K562 (cell line): ENCODE data around the gene BRME1. TPM values are rescaled to one million over a fixed set of nuclear protein-coding genes. Genes with fewer than 3 reads are reported as not detected.

ENCODE experiments used
- BRD9 ChIP-seq: fragments of 450-650 bp; IDR thresholded peaks from 2 replicates; pipeline ENCODE4 v1.6.1; 2018; ENCODE audit warnings: low read depth; ENCODE audit not compliant: partially characterized antibody
- ETS2 ChIP-seq: IDR thresholded peaks from 2 replicates; pipeline ENCODE4 v1.6.1; 2016; ENCODE audit warnings: borderline replicate concordance, missing genetic modification characterization, mild to moderate bottlenecking, moderate library complexity, missing compliant biosample characterization; ENCODE audit not compliant: poor library complexity, severe bottlenecking
- GTF2A2 ChIP-seq: IDR thresholded peaks from 2 replicates; pipeline ENCODE4 v1.6.1; 2016; ENCODE audit warnings: mild to moderate bottlenecking, missing genetic modification characterization, missing compliant biosample characterization
- HDAC1 ChIP-seq, 2 experiments: fragments of 450-650 bp; IDR thresholded peaks; 2 replicates each; pipeline ENCODE4 v1.6.1; 2016 to 2017; ENCODE audit warnings: inconsistent platforms in 1 of 2, mild to moderate bottlenecking in 1 of 2, moderate library complexity in 1 of 2
- HNRNPL ChIP-seq: fragments of 200-400 bp; formaldehyde crosslinking; IDR thresholded peaks from 2 replicates; pipeline ENCODE4 v1.6.1; 2017; ENCODE audit warnings: low read depth, mild to moderate bottlenecking, low read length
- NFIX ChIP-seq: fragments of 250-450 bp; sonication (Bioruptor Pico); IDR thresholded peaks from 2 replicates; pipeline ENCODE4 v1.4.0; 2020; ENCODE audit warnings: low read depth, mild to moderate bottlenecking, moderate library complexity
- NR2C2 ChIP-seq, 2 experiments: fragments of 200-800 bp in 1 of 2; sonication (Bioruptor generic) in 1 of 2; sonication (generic) in 1 of 2; formaldehyde crosslinking in 1 of 2; IDR thresholded peaks; 2 replicates each; pipeline versions ENCODE4 v1.6.1 to v1.8.0; 2016 to 2022; ENCODE audit warnings: mild to moderate bottlenecking in 1 of 2, missing compliant biosample characterization in 1 of 2, missing genetic modification characterization in 1 of 2, missing genetic modification reagents in 1 of 2
- PHTF2 ChIP-seq: fragments of 250-450 bp; sonication (Bioruptor Pico); IDR thresholded peaks from 2 replicates; pipeline ENCODE4 v1.5.0; 2021; ENCODE audit warnings: mild to moderate bottlenecking
- POLR2AphosphoS5 ChIP-seq: IDR thresholded peaks from 2 replicates; pipeline ENCODE4 v1.6.1; 2011; ENCODE audit warnings: mild to moderate bottlenecking, low read depth, low read length, moderate library complexity; ENCODE audit not compliant: control insufficient read depth, insufficient read depth
- POLR3G ChIP-seq: IDR thresholded peaks from 2 replicates; pipeline ENCODE4 v1.6.1; 2011; ENCODE audit not compliant: insufficient read length, insufficient replicate concordance; ENCODE audit errors: extremely low read depth
- PTTG1 ChIP-seq: fragments of 450-650 bp; IDR thresholded peaks from 2 replicates; pipeline ENCODE4 v1.6.1; 2016; ENCODE audit warnings: low read depth, mild to moderate bottlenecking, missing genetic modification characterization, missing compliant biosample characterization
- ZNF174 ChIP-seq: fragments of 250-450 bp; sonication (Bioruptor Pico); IDR thresholded peaks from 2 replicates; pipeline ENCODE4 v1.4.0; 2020; ENCODE audit warnings: mild to moderate bottlenecking
- polyA plus RNA-seq, 8 experiments: library from polyadenylated mRNA; depleted of rRNA in 4 of 8; stranded (reverse) in 5 of 8; unstranded in 3 of 8; fragments of >200 nt; fragmentation: Nextera tagmentation in 2 of 8; fragmentation: Illumina TruSeq in 1 of 8; extraction: Ambion mirVana in 2 of 8; extraction: Trizol in 1 of 8; gene quantifications; 2 replicates each; pipeline versions ENCODE4 v1.2.1 to v1.2.3, GENCODE V29; 2011 to 2014; ENCODE audit warnings: inconsistent platforms in 1 of 8, missing spikeins in 1 of 8
- total RNA-seq, 7 experiments: library from RNA; depleted of rRNA in 6 of 7; stranded (reverse); fragments of >200 nt in 6 of 7; fragmentation: Illumina TruSeq in 2 of 7; extraction: Trizol in 2 of 7; gene quantifications; 2 replicates each; pipeline versions ENCODE4 v1.2.1 to v1.2.3, GENCODE V29; 2011 to 2021; ENCODE audit warnings: low replicate concordance in 1 of 7
- TF ChIP-seq, protein P1 (sequence below): fragments of 250-450 bp; sonication (Bioruptor Pico); IDR thresholded peaks from 2 replicates; pipeline ENCODE4 v1.4.0; 2020; ENCODE audit warnings: mild to moderate bottlenecking, moderate library complexity, borderline replicate concordance
- TF ChIP-seq, protein P2 (sequence below): fragments of 450-650 bp; IDR thresholded peaks from 2 replicates; pipeline ENCODE4 v1.6.1; 2017; ENCODE audit warnings: antibody characterized with exemption, mild to moderate bottlenecking
- TF ChIP-seq, protein P3 (sequence below): sonication (generic); formaldehyde crosslinking; IDR thresholded peaks from 2 replicates; pipeline ENCODE4 v1.8.1; 2023; ENCODE audit warnings: mild to moderate bottlenecking, missing genetic modification reagents

Gene BRME1
- total and polyA plus RNA-seq, 9 of the 15 experiments (the other 6 are each of a cell fraction or from before 2014, with no cell fraction given) = 0.75 to 6.1 (median 3.6) TPM

- TF ChIP-seq NFIX (CRISPR knock-in tag) = no peak
- no peak for TF ChIP-seq NR2C2 (CRISPR knock-in tag; IDR thresholded peaks at IDR 0.05)
- peak; percentile 96 for TF ChIP-seq NR2C2 (tag; IDR thresholded peaks at IDR 0.05)
- no peak for TF ChIP-seq ETS2 (tag)
- TF ChIP-seq, protein P1, sequence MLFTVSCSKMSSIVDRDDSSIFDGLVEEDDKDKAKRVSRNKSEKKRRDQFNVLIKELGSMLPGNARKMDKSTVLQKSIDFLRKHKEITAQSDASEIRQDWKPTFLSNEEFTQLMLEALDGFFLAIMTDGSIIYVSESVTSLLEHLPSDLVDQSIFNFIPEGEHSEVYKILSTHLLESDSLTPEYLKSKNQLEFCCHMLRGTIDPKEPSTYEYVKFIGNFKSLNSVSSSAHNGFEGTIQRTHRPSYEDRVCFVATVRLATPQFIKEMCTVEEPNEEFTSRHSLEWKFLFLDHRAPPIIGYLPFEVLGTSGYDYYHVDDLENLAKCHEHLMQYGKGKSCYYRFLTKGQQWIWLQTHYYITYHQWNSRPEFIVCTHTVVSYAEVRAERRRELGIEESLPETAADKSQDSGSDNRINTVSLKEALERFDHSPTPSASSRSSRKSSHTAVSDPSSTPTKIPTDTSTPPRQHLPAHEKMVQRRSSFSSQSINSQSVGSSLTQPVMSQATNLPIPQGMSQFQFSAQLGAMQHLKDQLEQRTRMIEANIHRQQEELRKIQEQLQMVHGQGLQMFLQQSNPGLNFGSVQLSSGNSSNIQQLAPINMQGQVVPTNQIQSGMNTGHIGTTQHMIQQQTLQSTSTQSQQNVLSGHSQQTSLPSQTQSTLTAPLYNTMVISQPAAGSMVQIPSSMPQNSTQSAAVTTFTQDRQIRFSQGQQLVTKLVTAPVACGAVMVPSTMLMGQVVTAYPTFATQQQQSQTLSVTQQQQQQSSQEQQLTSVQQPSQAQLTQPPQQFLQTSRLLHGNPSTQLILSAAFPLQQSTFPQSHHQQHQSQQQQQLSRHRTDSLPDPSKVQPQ (CRISPR knock-in tag) = no peak
- no peak for TF ChIP-seq BRD9
- TF ChIP-seq, protein P2, sequence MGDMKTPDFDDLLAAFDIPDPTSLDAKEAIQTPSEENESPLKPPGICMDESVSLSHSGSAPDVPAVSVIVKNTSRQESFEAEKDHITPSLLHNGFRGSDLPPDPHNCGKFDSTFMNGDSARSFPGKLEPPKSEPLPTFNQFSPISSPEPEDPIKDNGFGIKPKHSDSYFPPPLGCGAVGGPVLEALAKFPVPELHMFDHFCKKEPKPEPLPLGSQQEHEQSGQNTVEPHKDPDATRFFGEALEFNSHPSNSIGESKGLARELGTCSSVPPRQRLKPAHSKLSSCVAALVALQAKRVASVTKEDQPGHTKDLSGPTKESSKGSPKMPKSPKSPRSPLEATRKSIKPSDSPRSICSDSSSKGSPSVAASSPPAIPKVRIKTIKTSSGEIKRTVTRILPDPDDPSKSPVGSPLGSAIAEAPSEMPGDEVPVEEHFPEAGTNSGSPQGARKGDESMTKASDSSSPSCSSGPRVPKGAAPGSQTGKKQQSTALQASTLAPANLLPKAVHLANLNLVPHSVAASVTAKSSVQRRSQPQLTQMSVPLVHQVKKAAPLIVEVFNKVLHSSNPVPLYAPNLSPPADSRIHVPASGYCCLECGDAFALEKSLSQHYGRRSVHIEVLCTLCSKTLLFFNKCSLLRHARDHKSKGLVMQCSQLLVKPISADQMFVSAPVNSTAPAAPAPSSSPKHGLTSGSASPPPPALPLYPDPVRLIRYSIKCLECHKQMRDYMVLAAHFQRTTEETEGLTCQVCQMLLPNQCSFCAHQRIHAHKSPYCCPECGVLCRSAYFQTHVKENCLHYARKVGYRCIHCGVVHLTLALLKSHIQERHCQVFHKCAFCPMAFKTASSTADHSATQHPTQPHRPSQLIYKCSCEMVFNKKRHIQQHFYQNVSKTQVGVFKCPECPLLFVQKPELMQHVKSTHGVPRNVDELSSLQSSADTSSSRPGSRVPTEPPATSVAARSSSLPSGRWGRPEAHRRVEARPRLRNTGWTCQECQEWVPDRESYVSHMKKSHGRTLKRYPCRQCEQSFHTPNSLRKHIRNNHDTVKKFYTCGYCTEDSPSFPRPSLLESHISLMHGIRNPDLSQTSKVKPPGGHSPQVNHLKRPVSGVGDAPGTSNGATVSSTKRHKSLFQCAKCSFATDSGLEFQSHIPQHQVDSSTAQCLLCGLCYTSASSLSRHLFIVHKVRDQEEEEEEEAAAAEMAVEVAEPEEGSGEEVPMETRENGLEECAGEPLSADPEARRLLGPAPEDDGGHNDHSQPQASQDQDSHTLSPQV = no peak
- TF ChIP-seq POLR3G = no peak
- TF ChIP-seq, protein P3, sequence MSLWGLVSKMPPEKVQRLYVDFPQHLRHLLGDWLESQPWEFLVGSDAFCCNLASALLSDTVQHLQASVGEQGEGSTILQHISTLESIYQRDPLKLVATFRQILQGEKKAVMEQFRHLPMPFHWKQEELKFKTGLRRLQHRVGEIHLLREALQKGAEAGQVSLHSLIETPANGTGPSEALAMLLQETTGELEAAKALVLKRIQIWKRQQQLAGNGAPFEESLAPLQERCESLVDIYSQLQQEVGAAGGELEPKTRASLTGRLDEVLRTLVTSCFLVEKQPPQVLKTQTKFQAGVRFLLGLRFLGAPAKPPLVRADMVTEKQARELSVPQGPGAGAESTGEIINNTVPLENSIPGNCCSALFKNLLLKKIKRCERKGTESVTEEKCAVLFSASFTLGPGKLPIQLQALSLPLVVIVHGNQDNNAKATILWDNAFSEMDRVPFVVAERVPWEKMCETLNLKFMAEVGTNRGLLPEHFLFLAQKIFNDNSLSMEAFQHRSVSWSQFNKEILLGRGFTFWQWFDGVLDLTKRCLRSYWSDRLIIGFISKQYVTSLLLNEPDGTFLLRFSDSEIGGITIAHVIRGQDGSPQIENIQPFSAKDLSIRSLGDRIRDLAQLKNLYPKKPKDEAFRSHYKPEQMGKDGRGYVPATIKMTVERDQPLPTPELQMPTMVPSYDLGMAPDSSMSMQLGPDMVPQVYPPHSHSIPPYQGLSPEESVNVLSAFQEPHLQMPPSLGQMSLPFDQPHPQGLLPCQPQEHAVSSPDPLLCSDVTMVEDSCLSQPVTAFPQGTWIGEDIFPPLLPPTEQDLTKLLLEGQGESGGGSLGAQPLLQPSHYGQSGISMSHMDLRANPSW (CRISPR knock-in tag) = no peak
- TF ChIP-seq GTF2A2 (tag) = no peak
- TF ChIP-seq HNRNPL = no peak
- TF ChIP-seq PTTG1 (tag) = no peak
- TF ChIP-seq POLR2AphosphoS5 = peak; percentile 77
- TF ChIP-seq HDAC1 (IDR thresholded peaks at IDR 0.05) = peak in 1 of 2 experiments; percentile 84; a peak in 2 of 4 replicates
- TF ChIP-seq PHTF2 = no peak
- no peak for TF ChIP-seq ZNF174 (CRISPR knock-in tag)
Measured at GRCh38 chr19:13952154-13952930, 46.4 kb upstream of the BRME1 start, which contains the start of gene DCAF15 (continued).
